Astrocyte (in vitro differentiated cells and primary cell): ENCODE data around the gene IQCE.

ENCODE experiments used
- EZH2 ChIP-seq: IDR thresholded peaks from 2 replicates; pipeline ENCODE4 v1.6.1; 2012; ENCODE audit warnings: mild to moderate bottlenecking, low read length, inconsistent platforms; ENCODE audit not compliant: insufficient read depth
- TF ChIP-seq, protein P1 (sequence below): IDR thresholded peaks from 2 replicates; pipeline ENCODE4 v1.5.1; 2011; ENCODE audit warnings: low read depth, mild to moderate bottlenecking, inconsistent platforms, low read length, moderate library complexity; ENCODE audit not compliant: insufficient read depth

DNA sequence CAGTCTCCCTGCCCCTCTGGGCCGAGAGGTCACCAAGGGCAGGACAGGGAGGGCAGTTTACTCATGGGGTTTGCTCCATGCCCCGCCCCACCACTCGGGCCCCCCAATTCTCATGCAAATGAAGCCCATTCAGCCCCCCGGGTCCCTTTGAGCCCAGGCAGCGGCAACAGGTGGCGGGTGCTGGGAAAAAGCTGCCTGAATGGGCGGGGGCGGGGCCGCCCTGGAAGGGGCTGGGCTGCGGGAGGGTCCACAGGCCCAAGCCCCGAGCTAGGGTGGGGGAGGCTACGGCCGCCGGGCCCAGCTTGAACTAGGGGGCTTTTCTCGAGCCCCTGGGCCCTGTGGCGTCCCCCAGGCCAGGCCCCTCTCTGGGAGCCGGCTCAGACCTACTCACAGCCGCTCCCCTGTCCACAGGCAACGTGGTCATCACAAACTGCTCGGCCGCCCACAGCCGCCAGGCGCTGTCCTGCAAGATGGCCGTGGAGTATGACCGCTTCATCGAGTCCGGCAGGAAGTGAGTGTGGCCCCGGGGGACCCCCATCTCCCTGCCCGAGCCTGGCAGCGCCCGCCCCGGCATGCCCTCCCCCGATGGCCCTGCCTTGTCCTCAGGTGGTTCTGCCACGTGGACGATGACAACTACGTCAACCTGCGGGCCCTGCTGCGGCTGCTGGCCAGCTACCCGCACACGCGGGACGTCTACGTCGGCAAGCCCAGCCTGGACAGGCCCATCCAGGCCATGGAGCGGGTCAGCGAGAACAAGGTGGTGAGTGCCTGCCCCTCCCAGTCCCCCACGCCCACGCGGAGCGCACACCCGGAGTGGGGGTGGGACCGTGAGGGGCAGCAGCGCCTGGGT, 33.7 kb upstream of the IQCE start:
- TF ChIP-seq, protein P1, sequence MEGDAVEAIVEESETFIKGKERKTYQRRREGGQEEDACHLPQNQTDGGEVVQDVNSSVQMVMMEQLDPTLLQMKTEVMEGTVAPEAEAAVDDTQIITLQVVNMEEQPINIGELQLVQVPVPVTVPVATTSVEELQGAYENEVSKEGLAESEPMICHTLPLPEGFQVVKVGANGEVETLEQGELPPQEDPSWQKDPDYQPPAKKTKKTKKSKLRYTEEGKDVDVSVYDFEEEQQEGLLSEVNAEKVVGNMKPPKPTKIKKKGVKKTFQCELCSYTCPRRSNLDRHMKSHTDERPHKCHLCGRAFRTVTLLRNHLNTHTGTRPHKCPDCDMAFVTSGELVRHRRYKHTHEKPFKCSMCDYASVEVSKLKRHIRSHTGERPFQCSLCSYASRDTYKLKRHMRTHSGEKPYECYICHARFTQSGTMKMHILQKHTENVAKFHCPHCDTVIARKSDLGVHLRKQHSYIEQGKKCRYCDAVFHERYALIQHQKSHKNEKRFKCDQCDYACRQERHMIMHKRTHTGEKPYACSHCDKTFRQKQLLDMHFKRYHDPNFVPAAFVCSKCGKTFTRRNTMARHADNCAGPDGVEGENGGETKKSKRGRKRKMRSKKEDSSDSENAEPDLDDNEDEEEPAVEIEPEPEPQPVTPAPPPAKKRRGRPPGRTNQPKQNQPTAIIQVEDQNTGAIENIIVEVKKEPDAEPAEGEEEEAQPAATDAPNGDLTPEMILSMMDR: no peak
- no peak for TF ChIP-seq EZH2
